GM19238 (cell line): ENCODE data around the gene ST8SIA1.
"Not testable (repeated sequence)": the region's sequence is repeated elsewhere in the genome, so short reads cannot be mapped to it uniquely, and the experiment has no call there.

Experiments used
- DNase-seq: peaks from one replicate; pipeline ENCODE4 v3.0.0; 2011; ENCODE audit warnings: low spot score; ENCODE audit not compliant: insufficient read length

The ST8SIA1 gene

GRCh38 chr12:22172501-22172900, 162.0 kb downstream of the ST8SIA1 start:
- no peak for DNase-seq

GRCh38 chr12:22169376-22169775, 165.1 kb downstream of the ST8SIA1 start:
- DNase-seq = no peak

DNA sequence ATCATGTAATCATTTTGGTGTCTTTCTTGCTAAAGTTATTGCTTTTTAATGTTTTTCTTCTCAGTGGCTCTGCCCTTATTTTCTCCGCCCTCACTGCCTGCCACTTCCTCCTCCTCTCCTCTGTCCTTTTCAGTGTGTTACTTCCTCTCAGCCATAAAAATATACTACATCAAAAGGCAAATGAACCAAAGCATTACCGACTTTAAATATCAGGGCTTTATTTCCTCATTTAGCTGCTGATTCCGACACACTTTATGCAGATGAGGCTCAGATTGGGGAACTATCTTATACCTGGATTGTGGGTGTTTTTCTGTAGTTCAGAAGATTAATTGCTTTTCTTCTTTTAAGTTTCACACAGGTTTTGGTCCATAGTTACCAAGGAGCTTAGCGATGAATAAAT, 170.4 kb downstream of the ST8SIA1 start:
- no peak for DNase-seq

DNA sequence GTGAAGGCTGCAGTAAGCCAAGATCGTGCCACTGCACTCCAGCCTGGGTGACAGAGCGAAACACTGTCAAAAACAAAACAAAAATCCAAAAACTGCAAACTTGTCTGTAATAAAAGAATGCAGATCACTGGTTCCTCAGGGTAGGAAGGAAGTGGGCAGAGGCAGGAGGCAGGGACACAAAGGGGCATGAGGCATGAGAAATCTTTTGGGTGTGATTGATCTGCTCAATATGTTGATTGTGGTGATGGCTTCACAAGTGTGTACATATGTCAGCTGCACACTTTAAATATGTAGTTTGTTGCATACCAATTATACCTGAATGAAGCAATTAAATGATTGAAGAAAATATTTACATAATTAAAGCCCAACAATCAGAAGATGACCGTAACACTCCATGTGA, 170.9 kb downstream of the ST8SIA1 start:
- DNase-seq = no peak

DNA sequence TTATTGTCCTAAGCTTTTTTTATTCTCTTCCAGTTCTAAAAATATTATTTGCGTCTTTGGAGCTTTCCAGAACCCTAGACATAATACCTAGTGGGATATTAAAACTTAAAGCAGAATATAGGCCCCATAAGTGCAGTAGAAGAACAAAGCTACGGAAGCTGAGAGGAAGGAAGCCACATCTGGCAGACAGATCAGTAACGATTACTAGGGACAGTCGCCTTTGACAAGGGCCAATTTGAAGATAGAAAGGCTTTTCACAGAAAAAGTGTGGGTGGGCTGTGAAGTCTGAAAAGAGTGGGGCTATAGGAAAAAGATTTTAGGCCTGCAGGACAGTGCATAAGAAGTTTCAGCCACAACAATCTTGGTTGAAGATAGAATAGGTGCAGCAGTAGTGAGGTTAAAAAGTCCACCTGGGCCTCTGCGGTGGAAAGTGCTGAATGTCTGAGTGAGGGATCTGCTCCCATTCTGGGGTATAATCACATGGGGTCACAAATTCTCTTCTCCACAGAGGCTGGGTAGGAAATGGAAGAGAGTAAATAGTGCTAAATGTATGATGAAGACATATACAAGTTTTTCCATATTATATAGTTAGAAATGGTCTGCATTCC, 174.0 kb downstream of the ST8SIA1 start:
- DNase-seq = no peak

- DNase-seq = not testable (repeated sequence)
Observed at GRCh38 chr12:22149286-22149685, 185.2 kb downstream of the ST8SIA1 start.

GRCh38 chr12:22146686-22147085, 187.8 kb downstream of the ST8SIA1 start:
- DNase-seq = not testable (repeated sequence)
